ENCODE data around the gene RFTN2.
"Not testable (repeated sequence)": the region's sequence is repeated elsewhere in the genome, so short reads cannot be mapped to it uniquely, and the experiment has no call there.

The RFTN2 gene

DNA sequence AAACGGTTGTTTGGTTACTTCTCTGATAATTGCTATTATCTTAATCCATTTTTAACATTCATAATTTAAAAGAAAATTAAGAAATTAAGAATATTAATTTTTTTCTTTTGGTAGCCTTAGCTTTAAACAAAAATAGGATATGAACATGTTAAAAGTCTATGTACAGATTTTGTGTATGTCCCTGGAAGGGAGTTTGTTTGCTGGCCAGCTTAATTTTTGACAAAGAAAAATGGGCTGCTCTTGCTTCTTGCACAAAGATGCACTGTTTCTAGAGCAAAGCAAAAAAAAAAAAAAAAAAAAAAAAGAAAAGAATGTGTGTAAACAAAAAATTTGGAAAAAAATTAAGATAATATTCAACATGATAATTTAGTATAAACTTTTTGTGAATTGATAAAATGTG lies 1.3 kb downstream of the RFTN2 start:
- DNase-seq: no peak

DNA sequence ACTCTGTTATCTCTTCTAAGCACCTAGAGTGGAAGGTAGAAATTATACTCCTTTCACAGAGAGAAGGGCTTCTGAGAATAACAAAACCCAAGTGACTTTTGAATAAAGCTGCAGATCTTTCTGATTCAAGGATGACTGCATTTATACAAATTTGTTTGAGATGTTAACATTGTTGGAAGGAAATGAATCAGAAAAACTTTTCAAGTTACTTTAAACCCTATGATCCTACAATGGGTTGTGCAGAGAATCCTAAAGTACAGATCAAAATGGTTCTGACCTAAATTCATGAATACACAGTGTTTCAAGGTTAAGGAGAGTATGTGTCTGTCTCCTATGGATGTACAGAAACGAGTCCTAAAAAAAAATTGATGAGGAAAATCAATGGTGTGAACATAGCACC lies 1.8 kb downstream of the RFTN2 start:
- DNase-seq: no peak

DNA sequence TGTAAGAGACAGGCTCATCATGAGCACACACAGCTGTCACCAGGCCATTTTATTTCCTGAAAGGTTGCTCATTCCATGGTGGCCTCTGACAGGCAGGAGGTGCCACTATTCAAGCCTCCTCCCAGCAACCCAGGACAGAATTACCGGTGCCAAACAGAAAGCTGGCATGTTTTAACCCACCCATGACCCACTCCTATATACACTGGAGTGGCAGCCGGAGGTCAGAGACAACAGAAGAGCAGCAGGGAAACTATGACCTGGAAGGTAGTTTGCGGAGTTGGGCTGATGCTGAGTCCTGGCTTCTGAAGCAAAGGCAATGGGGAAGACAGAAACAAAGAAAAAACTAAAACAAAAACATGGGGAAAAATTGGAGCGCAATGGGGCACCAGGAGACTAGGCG lies 2.3 kb downstream of the RFTN2 start:
- no peak for DNase-seq

DNA sequence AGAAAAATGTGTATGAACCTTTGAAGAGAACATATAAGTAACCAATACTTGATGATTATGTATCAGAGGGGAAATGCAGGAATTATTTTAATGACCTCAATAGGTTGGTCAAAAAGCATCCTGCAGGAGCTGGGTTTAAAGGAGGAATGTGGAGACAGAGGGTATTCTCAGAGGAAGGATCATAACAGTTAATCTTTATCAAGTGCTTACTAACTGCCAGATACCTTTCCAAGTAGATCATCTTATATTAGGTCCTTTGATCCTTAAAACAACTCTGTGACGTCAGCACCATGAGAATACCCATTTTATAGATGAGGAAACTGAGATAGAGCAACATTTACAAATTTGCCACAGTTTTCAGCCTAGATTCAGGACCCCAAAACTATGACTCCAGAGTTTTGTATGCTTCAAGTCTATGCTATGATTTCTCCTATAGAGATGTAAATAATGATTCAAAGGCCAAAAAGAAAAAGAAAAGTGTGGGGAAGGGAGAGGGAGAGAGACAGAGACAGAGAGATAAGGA lies 3.0 kb downstream of the RFTN2 start:
- DNase-seq: no peak

DNA sequence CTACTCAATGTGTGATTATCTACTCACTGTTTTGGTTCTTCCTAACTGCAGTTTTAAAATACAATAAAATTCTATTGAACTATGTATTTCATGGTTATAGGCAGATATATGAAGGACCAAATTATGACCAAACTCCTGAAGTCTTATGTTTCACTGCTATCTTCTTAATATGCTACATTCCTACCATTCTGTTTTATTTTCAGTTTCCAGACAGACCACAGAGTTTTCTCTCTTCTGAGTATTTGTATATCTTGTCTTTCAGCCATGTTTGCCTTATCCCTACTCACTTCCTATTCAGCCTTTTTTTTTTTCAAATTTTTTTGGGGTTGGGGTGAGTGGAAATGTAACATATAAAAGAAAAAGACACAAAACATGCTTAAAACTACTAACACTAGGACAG lies 6.3 kb downstream of the RFTN2 start:
- no peak for DNase-seq

DNA sequence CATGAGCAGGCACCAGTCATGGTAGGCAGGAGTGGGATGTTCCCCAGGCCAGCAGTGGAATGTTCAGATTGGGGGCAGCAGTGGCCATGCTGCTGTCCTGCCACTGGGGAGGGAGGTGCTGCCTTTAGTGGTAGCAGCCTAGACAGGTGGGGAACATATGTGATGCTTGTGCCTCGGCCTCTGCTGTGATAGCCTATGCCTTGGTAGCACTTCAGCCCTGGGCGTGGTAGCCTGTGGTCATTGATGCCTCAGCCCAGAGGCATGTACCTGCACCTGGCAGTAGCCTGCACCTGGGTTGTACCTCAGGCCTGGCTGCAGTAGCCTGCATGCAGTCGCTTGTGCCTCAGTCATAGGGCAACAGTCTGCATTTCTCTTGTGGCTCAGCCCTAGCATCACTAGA lies 7.1 kb downstream of the RFTN2 start:
- no peak for DNase-seq

DNA sequence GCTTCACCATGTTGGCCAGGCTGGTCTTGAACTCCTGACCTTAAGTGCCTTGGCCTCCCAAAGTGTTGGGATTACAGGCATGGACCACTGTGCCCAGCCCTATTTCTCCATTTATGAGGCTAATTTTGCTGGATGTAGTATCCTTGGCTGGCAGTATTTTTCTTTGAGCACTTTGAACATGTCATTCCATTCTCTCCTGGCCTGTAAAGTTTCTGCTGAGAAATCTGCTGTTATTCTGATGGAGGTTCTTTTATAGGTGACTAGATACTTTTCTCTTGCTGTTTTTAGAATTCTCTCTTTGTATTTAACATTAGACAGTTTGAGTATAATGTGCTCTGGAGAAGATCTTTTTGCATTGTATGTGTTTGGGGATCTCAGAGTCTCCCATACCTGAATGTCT lies 9.1 kb downstream of the RFTN2 start:
- DNase-seq: no peak

DNA sequence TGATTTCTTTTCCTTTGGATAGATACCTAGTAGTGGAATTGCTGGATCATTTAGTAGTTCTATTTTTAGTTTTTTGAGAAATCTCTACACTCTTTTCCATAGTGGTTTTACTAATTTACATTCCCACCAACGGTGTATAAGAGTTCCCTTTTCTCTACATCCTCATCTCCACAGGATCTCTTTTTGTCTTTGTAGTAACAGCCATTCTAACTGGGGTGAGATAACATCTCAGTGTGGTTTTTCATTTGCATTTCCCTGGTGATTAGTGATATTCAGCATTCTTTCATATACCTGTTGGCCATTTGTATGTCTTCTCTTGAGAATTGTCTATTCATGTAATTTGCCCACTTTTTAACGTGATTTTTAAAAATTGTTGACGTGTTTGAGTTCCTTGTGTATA lies 13.8 kb downstream of the RFTN2 start:
- no peak for DNase-seq

DNA sequence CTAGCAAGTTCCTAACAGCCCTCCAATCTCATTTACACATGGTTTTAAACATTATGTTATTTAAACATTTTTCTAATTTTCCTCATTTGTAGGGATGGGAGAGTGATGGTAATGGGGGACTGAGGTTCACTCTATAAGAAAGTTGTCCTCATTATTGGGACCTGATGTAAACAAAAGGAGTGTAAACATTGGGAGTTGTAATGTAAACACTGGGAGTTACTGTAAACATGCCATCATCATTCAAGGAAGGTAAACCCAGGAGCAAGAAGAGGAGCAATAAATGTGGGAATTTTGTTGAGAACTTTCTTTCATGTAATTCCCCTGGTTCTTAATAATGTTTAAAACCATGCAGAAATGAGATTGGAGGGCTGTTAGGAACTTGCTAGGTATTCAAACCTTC lies 17.8 kb downstream of the RFTN2 start:
- no peak for DNase-seq

DNA sequence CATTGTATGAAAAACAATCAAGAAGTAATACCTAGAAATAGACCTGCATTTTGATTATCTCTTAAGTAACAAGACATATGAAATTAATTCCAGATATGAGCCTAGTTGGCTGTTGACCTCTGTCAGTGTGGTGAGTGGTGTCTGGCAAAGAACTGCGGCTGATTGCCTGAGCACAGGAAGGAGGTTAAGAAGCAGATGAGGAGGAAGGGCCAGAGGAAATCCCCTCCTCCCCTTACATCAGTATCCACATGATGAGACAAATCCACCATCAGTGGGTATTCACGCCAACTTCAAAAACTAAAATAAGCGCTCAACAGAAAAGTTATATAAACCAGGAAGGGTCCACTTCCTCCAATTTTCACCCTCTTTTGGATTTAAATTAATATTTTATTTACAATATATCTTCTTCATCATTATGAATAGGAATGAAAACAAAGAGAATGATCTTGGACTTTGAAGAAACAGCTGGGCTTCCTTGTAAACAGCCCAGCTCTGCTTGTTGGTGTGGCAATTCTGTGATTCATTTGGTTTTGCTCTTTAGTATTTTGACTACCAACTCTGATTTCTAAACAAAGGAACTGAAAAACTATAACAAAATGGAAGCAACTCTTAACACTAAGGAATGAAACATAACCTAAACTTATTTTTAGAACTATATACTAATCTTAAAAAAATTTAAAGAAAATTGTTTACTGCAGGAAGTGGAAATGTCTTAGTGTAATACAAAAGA lies 27.3 kb downstream of the RFTN2 start:
- no peak for DNase-seq

DNA sequence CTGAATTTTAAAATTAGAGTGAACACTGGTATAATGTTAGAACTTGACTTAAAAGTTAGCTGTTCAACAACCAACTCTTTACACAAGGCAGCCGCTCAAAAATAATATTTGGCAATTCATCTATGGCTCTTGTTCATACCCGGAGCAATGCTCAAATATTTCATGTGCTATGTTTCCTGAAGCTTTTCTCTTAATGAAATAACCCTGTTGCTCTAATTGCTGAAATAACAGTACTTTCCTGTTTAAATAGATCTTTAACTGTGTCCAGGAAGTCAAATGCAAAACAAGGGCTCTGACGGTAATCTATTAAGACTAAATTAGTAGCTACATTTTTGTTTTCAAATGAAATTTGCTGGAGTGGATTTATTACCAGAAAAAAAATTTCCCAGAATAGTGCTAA lies 33.7 kb downstream of the RFTN2 start:
- no peak for DNase-seq

DNA sequence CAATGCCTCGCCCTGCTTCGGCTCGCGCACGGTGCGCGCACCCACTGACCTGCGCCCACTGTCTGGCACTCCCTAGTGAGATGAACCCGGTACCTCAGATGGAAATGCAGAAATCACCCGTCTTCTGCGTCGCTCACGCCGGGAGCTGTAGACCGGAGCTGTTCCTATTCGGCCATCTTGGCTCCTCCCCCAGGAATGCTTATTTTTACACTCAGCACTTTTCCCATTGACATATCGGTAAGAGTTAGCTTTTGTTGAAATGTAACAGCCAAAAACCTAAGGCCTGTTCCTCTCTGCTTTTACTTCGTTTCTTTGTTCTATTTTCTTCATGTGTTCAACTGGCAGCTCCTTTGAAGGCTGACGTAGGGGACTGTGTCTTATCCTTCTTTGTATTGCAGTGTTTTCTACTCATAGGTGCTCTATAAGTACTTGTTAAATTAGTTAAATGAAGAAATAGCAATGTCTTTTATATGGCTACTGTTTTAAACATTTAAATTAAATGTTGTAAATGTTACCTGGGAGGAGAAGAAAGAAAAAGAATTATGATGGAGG lies 34.7 kb downstream of the RFTN2 start:
- not testable (repeated sequence) for DNase-seq

DNA sequence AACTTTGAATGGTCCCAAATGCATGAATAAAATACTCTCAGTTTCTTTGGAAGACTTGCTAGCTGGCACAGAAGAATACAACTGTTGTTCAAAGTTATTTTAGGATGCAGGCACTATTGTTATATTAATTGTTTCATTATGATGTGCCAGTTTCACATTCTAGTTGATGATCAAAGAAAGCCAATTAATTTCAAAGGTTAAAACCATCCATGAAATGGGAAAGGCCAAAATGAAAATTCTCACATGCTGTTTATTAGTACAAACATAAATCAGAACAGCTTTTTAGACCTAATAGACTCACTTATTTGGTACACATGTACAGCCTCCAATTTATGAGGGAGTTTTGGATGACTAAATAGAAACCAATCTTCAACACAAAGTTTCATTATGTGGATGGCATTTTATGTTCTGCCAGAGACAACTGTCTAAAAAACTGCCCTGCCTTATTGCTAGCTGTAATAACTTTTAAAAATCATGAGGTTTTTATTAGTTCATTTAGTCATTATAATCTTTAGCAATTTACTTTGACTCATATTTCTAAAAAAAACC lies 42.2 kb downstream of the RFTN2 start:
- DNase-seq: no peak

DNA sequence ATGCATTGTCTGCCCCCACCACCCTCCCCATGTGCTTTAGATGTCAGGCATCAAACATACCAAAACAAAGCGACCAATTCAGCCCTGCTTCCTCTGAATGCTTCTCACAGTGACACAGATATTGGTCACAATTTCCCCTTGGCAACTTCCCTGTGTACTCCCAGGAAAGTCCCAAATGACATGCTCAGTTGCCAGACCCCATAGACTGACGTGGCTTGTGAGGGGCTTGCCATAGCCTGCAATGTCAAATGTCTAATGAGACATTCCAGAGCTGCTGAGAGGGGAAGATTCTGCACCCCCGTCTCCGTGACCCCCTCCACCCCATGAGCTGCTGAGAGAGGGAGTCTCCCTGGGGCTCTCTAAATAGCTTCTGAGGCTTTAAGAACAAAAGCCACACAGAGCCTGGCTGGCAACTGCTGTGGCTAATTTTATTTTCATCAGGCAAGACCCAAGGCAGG lies 47.3 kb downstream of the RFTN2 start:
- no peak for DNase-seq

DNA sequence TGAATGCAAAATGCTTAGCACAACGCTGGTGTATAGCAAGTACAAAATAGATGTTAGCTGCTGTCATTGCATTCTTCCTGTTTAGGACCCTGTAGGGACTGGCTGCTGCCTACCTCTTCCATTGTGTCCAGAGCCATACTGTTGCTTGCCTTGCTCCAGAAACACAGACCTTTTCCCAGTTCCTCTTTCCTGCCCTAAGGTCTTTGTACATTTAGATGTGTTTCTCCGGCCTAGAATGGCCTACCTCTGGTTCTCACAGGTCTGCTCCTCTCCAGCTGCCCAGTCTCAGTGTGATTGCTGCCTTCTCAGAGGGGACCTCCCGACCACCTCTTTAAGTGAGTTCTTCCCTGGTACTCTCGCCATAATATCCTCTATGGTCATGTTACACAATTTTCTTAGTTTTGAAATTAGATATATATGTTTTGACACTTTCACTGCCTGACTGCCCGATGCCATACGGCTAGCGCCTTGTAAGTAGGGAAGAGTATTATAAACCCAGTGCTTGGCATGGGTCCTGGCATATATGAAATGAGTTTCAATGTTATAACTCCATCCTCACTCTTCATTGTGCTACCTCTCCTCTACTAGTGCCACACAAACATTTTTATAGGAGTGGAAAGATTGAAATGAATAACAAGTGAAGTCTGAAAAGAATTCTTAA lies 48.3 kb downstream of the RFTN2 start:
- DNase-seq: no peak

DNA sequence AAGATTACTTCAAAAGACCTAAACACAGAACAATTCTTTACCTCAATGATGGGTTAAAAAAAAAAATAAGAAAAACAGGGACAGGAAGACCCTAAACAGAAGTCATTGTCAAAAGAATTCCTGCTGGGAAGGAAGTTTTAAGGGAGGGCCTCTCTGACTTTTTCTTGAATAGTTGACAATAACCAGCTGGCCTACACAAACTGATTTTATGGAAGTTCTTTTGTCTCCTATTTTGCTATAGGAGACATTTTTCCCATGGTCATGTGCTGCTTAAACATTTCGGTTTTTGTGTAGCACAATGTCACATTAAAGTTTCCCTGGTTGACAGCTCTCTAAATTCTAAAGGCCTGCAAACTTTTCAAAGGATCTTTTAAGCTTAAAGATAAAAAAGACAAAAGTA lies 55.3 kb downstream of the RFTN2 start:
- DNase-seq: no peak

DNA sequence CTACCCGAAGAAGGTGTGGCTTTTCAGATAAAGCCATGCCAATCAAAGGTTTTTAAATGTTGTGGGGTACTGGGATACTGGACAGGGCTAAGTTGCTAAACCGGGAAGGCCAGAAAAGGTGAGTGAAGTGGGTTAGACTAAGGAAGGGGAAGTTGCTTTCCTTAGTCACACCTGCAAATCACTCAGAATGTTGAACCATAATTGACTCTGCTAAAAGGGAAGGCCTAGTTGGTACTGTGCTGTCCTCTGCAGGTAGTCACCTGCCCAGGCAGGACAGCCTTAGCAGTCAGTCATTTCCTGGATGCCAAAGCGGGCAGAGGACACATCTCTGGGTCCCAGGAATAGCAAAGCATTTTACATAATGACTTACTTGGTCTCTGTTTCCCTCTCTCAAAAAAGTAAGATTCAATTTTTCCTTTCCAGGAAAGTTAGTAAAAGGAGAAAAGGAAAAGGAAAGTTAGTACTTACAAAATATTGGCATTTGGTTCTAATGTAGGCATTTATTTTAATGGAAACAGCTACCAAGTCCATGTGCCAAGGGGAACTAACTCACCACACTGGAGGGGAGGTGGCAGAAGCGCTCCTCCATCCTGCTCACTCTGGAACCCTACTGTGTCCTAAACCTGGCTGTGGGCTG lies 60.3 kb downstream of the RFTN2 start:
- DNase-seq: no peak

DNA sequence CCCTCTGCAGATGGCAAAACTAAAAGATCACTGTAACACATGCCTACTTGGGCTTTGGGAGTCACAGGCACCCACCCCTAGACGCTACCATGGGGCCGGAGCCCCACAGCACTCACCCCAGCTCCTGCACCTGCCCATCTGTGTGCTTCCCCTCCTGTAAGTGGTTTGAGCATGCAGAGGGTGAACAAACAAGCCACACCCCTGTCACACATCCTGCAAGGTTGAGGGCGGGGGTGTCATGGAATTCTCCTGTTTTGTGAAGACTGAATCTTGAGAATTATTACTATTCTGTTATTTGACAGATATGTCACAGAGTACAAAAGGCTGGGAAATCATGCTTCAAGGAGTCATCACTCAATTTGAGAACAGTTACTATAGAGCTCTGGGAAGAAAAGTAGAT lies 60.9 kb downstream of the RFTN2 start:
- DNase-seq: no peak

DNA sequence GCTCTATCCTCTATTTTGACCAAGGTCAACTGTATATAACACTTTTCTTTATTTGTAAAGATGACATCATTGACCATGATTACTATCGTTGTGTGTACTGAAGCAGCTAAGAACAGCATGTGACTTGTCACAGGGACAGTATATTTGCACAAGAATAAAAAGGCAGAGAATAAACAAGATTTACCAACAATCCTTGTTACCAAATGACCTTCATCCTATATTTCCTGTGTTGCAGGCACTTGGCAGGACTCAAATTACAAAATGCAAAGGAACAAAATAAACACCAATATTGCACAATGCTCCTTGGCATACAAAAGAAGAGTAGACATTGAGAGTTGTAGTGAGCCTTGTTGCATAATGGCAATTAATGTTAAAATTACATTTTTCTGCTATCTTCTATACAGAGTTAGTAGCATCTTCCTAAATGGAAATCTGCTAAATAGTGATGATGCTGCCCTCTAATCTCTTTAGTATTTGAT lies 61.8 kb downstream of the RFTN2 start:
- peak; percentile 9 for DNase-seq

DNA sequence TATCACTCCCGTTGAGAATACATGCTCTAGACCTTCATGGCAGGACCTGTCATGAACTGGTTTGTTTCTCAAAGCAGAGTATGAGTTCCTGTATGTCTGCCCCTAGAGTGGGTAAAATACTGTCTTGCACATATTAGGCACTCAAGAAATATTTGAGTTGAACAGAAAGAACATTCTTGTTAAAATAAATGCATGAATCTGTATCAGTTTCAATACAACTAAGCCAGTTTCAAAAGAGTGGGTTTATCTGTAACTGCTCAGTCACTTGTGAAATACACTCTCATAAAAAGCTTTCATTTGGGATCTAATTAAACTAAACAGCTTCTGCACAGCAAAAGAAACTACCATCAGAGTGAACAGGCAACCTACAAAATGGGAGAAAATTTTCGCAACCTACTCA lies 69.2 kb downstream of the RFTN2 start:
- no peak for DNase-seq

DNA sequence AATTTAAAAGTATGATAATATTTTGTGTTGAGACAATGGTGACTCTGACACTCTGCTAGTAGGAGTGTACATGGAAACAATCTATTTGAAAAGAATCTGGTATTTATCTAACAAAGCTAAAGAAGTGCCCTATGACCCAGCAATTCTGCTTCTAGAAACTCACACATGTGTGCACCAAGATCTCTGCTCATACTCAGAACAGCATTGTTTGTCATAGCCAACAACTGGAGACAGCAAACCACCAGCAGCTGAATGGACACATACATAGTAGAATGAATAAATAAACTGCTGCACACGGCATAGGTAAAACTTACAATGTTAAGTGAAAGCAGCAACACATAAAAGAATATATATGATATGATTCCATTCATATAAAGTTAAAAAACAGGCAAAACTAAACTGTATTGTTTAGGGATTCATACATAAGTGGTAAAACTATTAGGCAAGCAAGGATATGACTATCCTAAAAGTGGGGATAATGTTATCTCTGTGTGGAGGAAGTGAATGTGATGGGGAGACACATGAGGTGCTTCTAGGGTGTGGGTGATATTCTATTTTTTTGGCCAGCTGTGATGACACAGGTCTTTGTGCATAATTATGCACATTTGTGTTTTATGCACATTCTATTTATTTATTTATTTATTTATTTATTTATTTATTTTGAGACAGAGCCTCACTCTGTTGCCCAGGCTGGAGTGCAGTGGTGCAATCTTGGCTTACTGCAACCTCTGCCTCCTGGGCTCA lies 71.1 kb downstream of the RFTN2 start:
- no peak for DNase-seq

DNA sequence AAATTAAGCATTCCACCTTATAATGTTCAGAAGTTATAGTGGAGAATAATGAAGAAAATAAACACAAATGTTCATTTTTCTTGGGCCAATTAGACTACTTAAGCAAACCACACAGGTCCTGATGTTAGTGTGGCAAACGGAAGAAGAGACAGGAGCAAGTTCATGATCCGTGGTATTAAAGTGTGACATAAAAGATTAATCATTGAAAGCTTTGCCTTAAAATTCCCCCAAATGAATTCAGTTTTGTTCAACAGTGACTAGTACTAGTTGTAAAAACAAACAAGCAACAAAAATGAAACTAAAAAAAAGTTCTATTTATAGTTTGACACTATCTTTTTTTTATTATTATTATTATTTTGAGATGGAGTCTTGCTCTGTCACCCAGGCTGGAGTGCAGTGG lies 73.7 kb downstream of the RFTN2 start:
- no peak for DNase-seq

DNA sequence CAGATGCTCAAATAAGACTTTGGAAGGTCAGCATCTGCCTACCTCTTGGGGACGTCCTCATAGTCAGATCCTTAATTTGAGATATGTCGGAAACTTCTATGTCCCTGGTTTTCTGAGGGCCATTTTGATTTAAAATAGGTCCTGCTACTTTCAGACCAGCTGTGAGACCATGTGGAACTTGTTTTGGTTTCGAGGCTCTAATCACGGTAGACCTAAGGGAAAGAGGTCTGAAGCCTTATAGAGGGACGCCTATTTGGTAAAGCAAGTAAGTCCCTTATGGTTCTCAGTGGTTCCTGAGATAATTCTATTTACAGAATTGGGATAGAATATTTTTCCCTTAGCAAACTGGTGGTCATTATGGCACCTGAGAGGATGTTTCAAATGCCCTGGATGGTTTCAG lies 75.1 kb downstream of the RFTN2 start:
- no peak for DNase-seq

All from COR-L47 (cell line).